WI38 (cell line): ENCODE measurements around the gene PPP6R3.

ENCODE experiments used
- H3K4me3 ChIP-seq: 2 replicates; pipeline ENCODE4 v1.5.1; 2011; ENCODE audit warnings: low read depth, mild to moderate bottlenecking, control low read depth, low read length
- CTCF ChIP-seq: IDR thresholded peaks from 2 replicates; pipeline ENCODE4 v1.5.1; 2012; ENCODE audit warnings: low read depth, mild to moderate bottlenecking, control low read depth, low read length

The PPP6R3 gene

GRCh38 chr11:68545796-68546195, 85.2 kb downstream of the PPP6R3 start:
- no peak overlapping the region for H3K4me3 ChIP-seq
- no peak for TF ChIP-seq CTCF

- no peak for TF ChIP-seq CTCF
- H3K4me3 ChIP-seq, result no peak overlapping the region
Measured at GRCh38 chr11:68546555-68546954, 86.0 kb downstream of the PPP6R3 start.

- H3K4me3 ChIP-seq, result no peak overlapping the region
- TF ChIP-seq CTCF, result no peak
Measured at GRCh38 chr11:68549789-68550484, 89.4 kb downstream of the PPP6R3 start.

GRCh38 chr11:68550485-68550817, 89.9 kb downstream of the PPP6R3 start:
- H3K4me3 ChIP-seq, result no peak overlapping the region
- TF ChIP-seq CTCF, result no peak

- no peak for TF ChIP-seq CTCF
- H3K4me3 ChIP-seq, result no peak overlapping the region
Measured at GRCh38 chr11:68551223-68551622, 90.7 kb downstream of the PPP6R3 start.

- no peak overlapping the region for H3K4me3 ChIP-seq
- no peak for TF ChIP-seq CTCF
Measured at GRCh38 chr11:68551777-68552176, 91.2 kb downstream of the PPP6R3 start.

GRCh38 chr11:68552542-68552941, 92.0 kb downstream of the PPP6R3 start:
- TF ChIP-seq CTCF, result no peak

More at GRCh38 chr11:68552542-68552941, 92.0 kb downstream of the PPP6R3 start:
- no peak overlapping the region for H3K4me3 ChIP-seq
